HepG2 (cell line): ENCODE measurements around the gene COQ4. TPM values are rescaled to one million over a fixed set of nuclear protein-coding genes. Genes with fewer than 3 reads are reported as not detected.
A peak's percentile ranks its signal among the peaks of the same experiment; 100 is the strongest.

Experiments
- ATF1 ChIP-seq: IDR thresholded peaks from 2 replicates; pipeline ENCODE4 v1.6.1; 2016; ENCODE audit warnings: mild to moderate bottlenecking, control low read depth
- CREB1 ChIP-seq, 2 experiments: fragments of 450-650 bp in 1 of 2; IDR thresholded peaks; 2 replicates each; pipeline ENCODE4 v1.6.1; 2016 to 2017; ENCODE audit warnings: control low read depth in 1 of 2, mild to moderate bottlenecking in 1 of 2, missing compliant biosample characterization in 1 of 2, missing genetic modification characterization in 1 of 2
- FIP1L1 ChIP-seq: fragments of 200-400 bp; formaldehyde crosslinking; IDR thresholded peaks from 2 replicates; pipeline ENCODE4 v1.6.1; 2018; ENCODE audit warnings: low read depth, mild to moderate bottlenecking, low read length, moderate library complexity, borderline replicate concordance; ENCODE audit not compliant: insufficient read depth
- HNRNPLL ChIP-seq: fragments of 200-400 bp; formaldehyde crosslinking; IDR thresholded peaks from 2 replicates; pipeline ENCODE4 v1.6.1; 2017; ENCODE audit warnings: mild to moderate bottlenecking, low read depth, low read length; ENCODE audit not compliant: poor library complexity, severe bottlenecking
- IKZF1 ChIP-seq: fragments of 450-650 bp; IDR thresholded peaks from 2 replicates; pipeline ENCODE4 v1.7.1; 2016
- JUNB ChIP-seq: sonication (generic); formaldehyde crosslinking; IDR thresholded peaks from 2 replicates; pipeline ENCODE4 v1.8.0; 2022; ENCODE audit warnings: missing genetic modification reagents, mild to moderate bottlenecking, borderline replicate concordance
- TARDBP ChIP-seq: sonication (generic); formaldehyde crosslinking; IDR thresholded peaks from 2 replicates; pipeline ENCODE4 v1.8.0; 2022; ENCODE audit warnings: mild to moderate bottlenecking, missing genetic modification reagents
- TP53 ChIP-seq: sonication (generic); formaldehyde crosslinking; conservative IDR thresholded peaks from 2 replicates; pipeline ENCODE4 v1.4.0; 2020; ENCODE audit warnings: missing genetic modification reagents
- ZNF264 ChIP-seq: sonication (generic); formaldehyde crosslinking; IDR thresholded peaks from 2 replicates; pipeline ENCODE4 v1.4.0; 2020; ENCODE audit warnings: missing genetic modification reagents
- ZNF543 ChIP-seq: sonication (generic); formaldehyde crosslinking; IDR thresholded peaks from 2 replicates; pipeline ENCODE4 v1.4.0; 2020; ENCODE audit warnings: mild to moderate bottlenecking, missing genetic modification reagents
- ZNF607 ChIP-seq: sonication (generic); formaldehyde crosslinking; IDR thresholded peaks from 2 replicates; pipeline ENCODE4 v1.5.1; 2020; ENCODE audit warnings: missing genetic modification reagents, mild to moderate bottlenecking, borderline replicate concordance
- ZNF777 ChIP-seq: sonication (generic); formaldehyde crosslinking; IDR thresholded peaks from 2 replicates; pipeline ENCODE4 v1.4.0; 2020; ENCODE audit warnings: missing genetic modification reagents
- polyA plus RNA-seq, 8 experiments: library from polyadenylated mRNA; depleted of rRNA in 3 of 8; stranded (reverse) in 7 of 8; unstranded in 1 of 8; fragments of >200 nt; fragmentation: Illumina TruSeq in 4 of 8; extraction: Trizol in 4 of 8; gene quantifications; 2 replicates each; pipeline versions ENCODE4 v1.2.1 to v1.2.3, GENCODE V29; 2011 to 2016; ENCODE audit warnings: low read depth in 4 of 8, missing spikeins in 1 of 8, mixed read lengths in 1 of 8; ENCODE audit not compliant: insufficient read depth in 1 of 8
- total RNA-seq, 5 experiments: library from RNA; depleted of rRNA; stranded (reverse); fragments of >200 nt; fragmentation: Illumina TruSeq; extraction: Trizol; gene quantifications; 2 replicates each; pipeline ENCODE4 v1.2.3, GENCODE V29; 2016; ENCODE audit warnings: low read depth in 1 of 5
- TF ChIP-seq, protein P1 (sequence below): sonication (generic); formaldehyde crosslinking; IDR thresholded peaks from 2 replicates; pipeline ENCODE4 v1.5.0; 2020; ENCODE audit warnings: mild to moderate bottlenecking, missing genetic modification reagents
- TF ChIP-seq, protein P2 (sequence below): sonication (generic); formaldehyde crosslinking; IDR thresholded peaks from 2 replicates; pipeline ENCODE4 v1.8.1; 2023; ENCODE audit warnings: missing genetic modification reagents, mild to moderate bottlenecking, borderline replicate concordance
- TF ChIP-seq, protein P3 (sequence below): sonication (generic); formaldehyde crosslinking; IDR thresholded peaks from 2 replicates; pipeline ENCODE4 v1.4.0; 2020; ENCODE audit warnings: missing genetic modification reagents, borderline replicate concordance
- TF ChIP-seq, protein P4 (sequence below): sonication (generic); formaldehyde crosslinking; IDR thresholded peaks from 2 replicates; pipeline ENCODE4 v1.4.0; 2020; ENCODE audit warnings: missing genetic modification reagents
- TF ChIP-seq, protein P5 (sequence below): sonication (generic); formaldehyde crosslinking; IDR thresholded peaks from 2 replicates; pipeline ENCODE4 v1.4.0; 2020; ENCODE audit warnings: missing genetic modification reagents, borderline replicate concordance
- TF ChIP-seq, protein P6 (sequence below): sonication (generic); formaldehyde crosslinking; IDR thresholded peaks from 2 replicates; pipeline ENCODE4 v1.4.0; 2020; ENCODE audit warnings: low read depth, mild to moderate bottlenecking, missing genetic modification reagents

Gene COQ4
- total and polyA plus RNA-seq, 2 of the 13 experiments (the other 11 are each of a cell fraction or from before 2014, with no cell fraction given): 26.1 to 36.0 TPM

DNA sequence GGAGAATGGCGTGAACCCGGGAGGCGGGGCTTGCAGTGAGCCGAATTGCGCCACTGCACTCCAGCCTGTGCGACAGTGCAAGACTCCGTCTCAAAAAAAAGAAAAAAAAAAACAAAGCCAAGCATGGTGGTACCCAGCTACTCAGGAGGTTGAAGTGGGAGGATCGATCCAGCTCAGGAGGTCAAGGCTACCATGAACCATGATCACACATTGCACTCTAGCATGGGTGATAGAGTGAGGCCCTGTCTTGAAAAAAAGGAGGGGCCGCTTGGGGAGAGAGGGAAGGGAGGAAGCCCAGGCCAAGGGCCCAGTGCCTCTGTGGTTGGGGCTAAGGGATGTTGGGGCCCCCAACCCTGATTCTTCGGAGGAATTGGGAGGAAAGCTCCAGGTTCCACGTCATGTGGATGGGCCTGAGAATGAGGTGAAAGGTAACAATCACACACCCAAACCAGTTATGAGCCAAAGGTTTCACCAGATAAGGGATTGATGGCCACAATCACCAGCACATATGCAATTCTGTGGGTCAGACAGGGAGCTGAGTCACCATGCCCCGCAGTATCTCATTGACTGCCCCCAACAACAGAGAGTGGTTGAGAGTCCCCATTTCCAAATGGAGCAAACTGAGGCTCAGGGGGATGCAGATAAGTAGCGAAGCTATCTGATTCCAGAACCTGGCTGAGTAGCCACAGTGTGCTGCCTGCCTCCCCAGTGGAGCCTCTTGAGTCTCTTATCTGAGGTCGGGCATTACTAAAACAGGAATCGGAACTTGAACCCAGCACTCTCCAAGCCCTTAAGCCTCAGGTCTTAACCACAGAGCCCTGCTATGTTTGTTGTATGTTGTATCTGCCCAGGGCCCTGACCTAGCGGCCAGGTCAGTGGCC lies 26.1 kb upstream of the COQ4 start (continued):
- TF ChIP-seq, protein P1, sequence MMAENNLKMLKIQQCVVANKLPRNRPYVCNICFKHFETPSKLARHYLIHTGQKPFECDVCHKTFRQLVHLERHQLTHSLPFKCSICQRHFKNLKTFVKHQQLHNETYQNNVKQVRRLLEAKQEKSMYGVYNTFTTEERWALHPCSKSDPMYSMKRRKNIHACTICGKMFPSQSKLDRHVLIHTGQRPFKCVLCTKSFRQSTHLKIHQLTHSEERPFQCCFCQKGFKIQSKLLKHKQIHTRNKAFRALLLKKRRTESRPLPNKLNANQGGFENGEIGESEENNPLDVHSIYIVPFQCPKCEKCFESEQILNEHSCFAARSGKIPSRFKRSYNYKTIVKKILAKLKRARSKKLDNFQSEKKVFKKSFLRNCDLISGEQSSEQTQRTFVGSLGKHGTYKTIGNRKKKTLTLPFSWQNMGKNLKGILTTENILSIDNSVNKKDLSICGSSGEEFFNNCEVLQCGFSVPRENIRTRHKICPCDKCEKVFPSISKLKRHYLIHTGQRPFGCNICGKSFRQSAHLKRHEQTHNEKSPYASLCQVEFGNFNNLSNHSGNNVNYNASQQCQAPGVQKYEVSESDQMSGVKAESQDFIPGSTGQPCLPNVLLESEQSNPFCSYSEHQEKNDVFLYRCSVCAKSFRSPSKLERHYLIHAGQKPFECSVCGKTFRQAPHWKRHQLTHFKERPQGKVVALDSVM (CRISPR knock-in tag): no peak
- TF ChIP-seq, protein P2, sequence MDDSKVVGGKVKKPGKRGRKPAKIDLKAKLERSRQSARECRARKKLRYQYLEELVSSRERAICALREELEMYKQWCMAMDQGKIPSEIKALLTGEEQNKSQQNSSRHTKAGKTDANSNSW (CRISPR knock-in tag): no peak
- TF ChIP-seq ZNF607 (no peak; the same call in 1 of the 2 replicates), ZNF543 (CRISPR knock-in tag) (no peak), ZNF777 (no peak), ZNF264 (CRISPR knock-in tag) (0 out of 2 replicates have a peak, but pooled peaks have one; percentile 27), TP53 (CRISPR knock-in tag) (no peak), JUNB (CRISPR knock-in tag) (no peak), IKZF1 (no peak), CREB1 (IDR thresholded peaks at IDR 0.05) (no peak), CREB1 (CRISPR knock-in tag; IDR thresholded peaks at IDR 0.05) (0 out of 2 replicates have a peak, but pooled peaks have one; percentile 34), FIP1L1 (no peak), HNRNPLL (no peak), TARDBP (CRISPR knock-in tag) (0 out of 2 replicates have a peak, but pooled peaks have one; percentile 44), ATF1 (no peak)
- TF ChIP-seq, protein P3, sequence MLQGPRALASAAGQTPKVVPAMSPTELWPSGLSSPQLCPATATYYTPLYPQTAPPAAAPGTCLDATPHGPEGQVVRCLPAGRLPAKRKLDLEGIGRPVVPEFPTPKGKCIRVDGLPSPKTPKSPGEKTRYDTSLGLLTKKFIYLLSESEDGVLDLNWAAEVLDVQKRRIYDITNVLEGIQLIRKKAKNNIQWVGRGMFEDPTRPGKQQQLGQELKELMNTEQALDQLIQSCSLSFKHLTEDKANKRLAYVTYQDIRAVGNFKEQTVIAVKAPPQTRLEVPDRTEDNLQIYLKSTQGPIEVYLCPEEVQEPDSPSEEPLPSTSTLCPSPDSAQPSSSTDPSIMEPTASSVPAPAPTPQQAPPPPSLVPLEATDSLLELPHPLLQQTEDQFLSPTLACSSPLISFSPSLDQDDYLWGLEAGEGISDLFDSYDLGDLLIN: no peak
- TF ChIP-seq, protein P4, sequence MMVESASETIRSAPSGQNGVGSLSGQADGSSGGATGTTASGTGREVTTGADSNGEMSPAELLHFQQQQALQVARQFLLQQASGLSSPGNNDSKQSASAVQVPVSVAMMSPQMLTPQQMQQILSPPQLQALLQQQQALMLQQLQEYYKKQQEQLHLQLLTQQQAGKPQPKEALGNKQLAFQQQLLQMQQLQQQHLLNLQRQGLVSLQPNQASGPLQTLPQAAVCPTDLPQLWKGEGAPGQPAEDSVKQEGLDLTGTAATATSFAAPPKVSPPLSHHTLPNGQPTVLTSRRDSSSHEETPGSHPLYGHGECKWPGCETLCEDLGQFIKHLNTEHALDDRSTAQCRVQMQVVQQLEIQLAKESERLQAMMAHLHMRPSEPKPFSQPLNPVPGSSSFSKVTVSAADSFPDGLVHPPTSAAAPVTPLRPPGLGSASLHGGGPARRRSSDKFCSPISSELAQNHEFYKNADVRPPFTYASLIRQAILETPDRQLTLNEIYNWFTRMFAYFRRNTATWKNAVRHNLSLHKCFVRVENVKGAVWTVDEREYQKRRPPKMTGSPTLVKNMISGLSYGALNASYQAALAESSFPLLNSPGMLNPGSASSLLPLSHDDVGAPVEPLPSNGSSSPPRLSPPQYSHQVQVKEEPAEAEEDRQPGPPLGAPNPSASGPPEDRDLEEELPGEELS (CRISPR knock-in tag): no peak
- TF ChIP-seq, protein P5, sequence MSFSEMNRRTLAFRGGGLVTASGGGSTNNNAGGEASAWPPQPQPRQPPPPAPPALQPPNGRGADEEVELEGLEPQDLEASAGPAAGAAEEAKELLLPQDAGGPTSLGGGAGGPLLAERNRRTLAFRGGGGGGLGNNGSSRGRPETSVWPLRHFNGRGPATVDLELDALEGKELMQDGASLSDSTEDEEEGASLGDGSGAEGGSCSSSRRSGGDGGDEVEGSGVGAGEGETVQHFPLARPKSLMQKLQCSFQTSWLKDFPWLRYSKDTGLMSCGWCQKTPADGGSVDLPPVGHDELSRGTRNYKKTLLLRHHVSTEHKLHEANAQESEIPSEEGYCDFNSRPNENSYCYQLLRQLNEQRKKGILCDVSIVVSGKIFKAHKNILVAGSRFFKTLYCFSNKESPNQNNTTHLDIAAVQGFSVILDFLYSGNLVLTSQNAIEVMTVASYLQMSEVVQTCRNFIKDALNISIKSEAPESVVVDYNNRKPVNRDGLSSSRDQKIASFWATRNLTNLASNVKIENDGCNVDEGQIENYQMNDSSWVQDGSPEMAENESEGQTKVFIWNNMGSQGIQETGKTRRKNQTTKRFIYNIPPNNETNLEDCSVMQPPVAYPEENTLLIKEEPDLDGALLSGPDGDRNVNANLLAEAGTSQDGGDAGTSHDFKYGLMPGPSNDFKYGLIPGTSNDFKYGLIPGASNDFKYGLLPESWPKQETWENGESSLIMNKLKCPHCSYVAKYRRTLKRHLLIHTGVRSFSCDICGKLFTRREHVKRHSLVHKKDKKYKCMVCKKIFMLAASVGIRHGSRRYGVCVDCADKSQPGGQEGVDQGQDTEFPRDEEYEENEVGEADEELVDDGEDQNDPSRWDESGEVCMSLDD: no peak
- TF ChIP-seq, protein P6, sequence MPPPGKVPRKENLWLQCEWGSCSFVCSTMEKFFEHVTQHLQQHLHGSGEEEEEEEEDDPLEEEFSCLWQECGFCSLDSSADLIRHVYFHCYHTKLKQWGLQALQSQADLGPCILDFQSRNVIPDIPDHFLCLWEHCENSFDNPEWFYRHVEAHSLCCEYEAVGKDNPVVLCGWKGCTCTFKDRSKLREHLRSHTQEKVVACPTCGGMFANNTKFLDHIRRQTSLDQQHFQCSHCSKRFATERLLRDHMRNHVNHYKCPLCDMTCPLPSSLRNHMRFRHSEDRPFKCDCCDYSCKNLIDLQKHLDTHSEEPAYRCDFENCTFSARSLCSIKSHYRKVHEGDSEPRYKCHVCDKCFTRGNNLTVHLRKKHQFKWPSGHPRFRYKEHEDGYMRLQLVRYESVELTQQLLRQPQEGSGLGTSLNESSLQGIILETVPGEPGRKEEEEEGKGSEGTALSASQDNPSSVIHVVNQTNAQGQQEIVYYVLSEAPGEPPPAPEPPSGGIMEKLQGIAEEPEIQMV (CRISPR knock-in tag): 0 out of 2 replicates have a peak, but pooled peaks have one; percentile 34
